Lower lobe of right lung (tissue), 2 donors: ENCODE results near the gene OXCT1. TPM values are rescaled to one million over a fixed set of nuclear protein-coding genes. Genes with fewer than 3 reads are reported as not detected.

Experiments
- ATAC-seq, 2 donors: fragments of 200-7000 bp; cut with Tn5 transposase; one replicate each; pipeline ENCODE4 v1.9.1; 2020 to 2022; ENCODE audit warnings: mild to moderate bottlenecking in 2 of 2, moderate library complexity in 2 of 2
- DNase-seq: peaks from one replicate; pipeline ENCODE4 v3.0.0-alpha.2; 2020
- H3K27ac ChIP-seq: fragments of 200-600 bp; one replicate; pipeline ENCODE4 v1.8.0; 2022
- H3K27me3 ChIP-seq: fragments of 200-600 bp; one replicate; pipeline ENCODE4 v1.8.0; 2022; ENCODE audit warnings: low read depth
- H3K36me3 ChIP-seq: fragments of 200-600 bp; one replicate; pipeline ENCODE4 v1.8.0; 2022; ENCODE audit warnings: mild to moderate bottlenecking
- H3K4me1 ChIP-seq: fragments of 200-600 bp; one replicate; pipeline ENCODE4 v1.8.0; 2022
- H3K4me3 ChIP-seq: fragments of 200-600 bp; one replicate; pipeline ENCODE4 v1.8.0; 2022; ENCODE audit warnings: mild to moderate bottlenecking
- H3K9me3 ChIP-seq: fragments of 200-600 bp; one replicate; pipeline ENCODE4 v1.8.0; 2022
- intact Hi-C: fragments of 100-400 bp; cut with DNase I; formaldehyde crosslinking; loops from one replicate; pipeline ENCODE4 v1.11.0; 2022
- total RNA-seq: library from RNA; stranded (reverse); fragmentation: NEBNext Ultra II Directional; extraction: Animal tissue kit (Norgen Biotek cat#: 25700); gene quantifications from one replicate; pipeline ENCODE4 v1.2.1, GENCODE V29; 2021
- TF ChIP-seq, protein P1 (sequence below): fragments of 200-600 bp; IDR thresholded peaks from one replicate; pipeline ENCODE4 v1.8.0; 2022; ENCODE audit warnings: antibody characterized with exemption, mild to moderate bottlenecking
- donor health status: DM: no; HTN: yes; CAD: no; lungs with severe emphysema.

OXCT1 gene
- total RNA-seq, 1 donor from 2014 or later = 10.2 TPM

DNA sequence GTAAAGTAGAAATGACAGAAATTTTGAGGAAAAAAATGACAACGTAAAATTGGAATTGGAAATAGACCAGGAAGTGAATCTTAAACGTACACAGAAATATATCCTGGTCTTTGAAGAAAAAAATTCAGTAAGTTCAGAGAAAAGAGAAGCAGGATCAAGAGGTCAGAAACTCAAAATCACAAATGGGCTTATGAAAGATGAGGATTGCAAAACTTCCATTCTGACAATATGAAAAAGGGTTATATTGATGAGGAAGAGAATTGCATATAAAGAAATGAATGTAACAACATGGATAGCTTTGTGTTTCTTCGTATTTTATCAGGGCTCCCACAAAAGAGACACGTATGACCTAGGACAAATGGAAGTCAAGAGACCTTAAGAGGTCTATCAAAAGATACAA, 58.1 kb downstream of the OXCT1 start:
- TF ChIP-seq, protein P1, sequence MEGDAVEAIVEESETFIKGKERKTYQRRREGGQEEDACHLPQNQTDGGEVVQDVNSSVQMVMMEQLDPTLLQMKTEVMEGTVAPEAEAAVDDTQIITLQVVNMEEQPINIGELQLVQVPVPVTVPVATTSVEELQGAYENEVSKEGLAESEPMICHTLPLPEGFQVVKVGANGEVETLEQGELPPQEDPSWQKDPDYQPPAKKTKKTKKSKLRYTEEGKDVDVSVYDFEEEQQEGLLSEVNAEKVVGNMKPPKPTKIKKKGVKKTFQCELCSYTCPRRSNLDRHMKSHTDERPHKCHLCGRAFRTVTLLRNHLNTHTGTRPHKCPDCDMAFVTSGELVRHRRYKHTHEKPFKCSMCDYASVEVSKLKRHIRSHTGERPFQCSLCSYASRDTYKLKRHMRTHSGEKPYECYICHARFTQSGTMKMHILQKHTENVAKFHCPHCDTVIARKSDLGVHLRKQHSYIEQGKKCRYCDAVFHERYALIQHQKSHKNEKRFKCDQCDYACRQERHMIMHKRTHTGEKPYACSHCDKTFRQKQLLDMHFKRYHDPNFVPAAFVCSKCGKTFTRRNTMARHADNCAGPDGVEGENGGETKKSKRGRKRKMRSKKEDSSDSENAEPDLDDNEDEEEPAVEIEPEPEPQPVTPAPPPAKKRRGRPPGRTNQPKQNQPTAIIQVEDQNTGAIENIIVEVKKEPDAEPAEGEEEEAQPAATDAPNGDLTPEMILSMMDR = no peak
- no peaks in the 10 kb centered on the region for H3K4me1 ChIP-seq
- H3K27ac ChIP-seq = no peak overlapping the region
- intact Hi-C loops = no loop called here
- ATAC-seq (no peak), DNase-seq (no peak)
- H3K9me3 ChIP-seq = no peaks in the 10 kb centered on the region
- H3K27me3 ChIP-seq = no peaks in the 10 kb centered on the region
- H3K36me3 ChIP-seq = no peaks in the 10 kb centered on the region
- H3K4me3 ChIP-seq = no peak overlapping the region

DNA sequence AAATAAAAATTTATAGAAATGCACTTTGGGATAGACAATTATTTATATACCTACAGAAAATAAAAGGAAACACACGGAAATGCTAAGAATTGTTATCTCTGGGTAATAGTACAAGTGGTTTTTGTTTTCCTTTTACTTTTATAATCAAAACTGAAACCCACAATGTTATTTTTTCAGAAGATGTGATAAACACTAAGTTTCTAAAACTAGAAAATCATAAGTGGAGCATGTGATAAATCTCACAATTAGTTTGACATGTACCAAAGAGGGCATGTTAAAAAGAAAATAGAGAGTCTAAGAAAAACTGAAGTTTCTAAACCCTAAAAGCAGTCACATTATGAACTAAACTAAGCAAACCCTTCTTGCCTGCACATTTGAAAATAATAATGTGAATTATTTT, 61.1 kb downstream of the OXCT1 start:
- H3K27me3 ChIP-seq = no peaks in the 10 kb centered on the region
- no peak overlapping the region for H3K27ac ChIP-seq
- intact Hi-C loops = no loop called here
- TF ChIP-seq, protein P1 = no peak
- no peak for ATAC-seq
- no peaks in the 10 kb centered on the region for H3K4me1 ChIP-seq
- no peaks in the 10 kb centered on the region for H3K36me3 ChIP-seq
- no peak overlapping the region for H3K4me3 ChIP-seq
- no peak for DNase-seq
- no peaks in the 10 kb centered on the region for H3K9me3 ChIP-seq

DNA sequence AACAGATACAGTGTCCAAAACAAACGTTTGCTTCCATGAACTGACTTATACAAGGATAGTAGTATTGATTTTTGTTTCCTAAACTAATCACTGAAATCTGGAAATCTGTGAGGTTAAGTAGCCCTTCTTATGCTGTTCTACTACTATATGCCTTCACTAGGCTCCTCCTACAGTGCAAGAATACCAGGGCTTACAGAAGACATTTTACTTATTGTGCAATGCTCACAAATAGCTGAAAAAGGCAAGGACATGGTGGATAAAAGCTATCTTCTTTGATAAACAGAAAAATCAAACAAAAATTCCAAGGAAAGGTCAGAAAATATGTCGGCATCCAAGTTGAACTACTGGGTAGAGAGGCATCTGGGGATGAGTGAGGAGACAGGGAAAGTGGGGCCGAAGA, 61.9 kb downstream of the OXCT1 start:
- Histone ChIP-seq H3K27ac (no peak overlapping the region), H3K9me3 (no peaks in the 10 kb centered on the region), H3K4me3 (no peak overlapping the region), H3K4me1 (no peaks in the 10 kb centered on the region), H3K27me3 (no peaks in the 10 kb centered on the region), H3K36me3 (no peaks in the 10 kb centered on the region)
- intact Hi-C loops = no loop called here
- DNase-seq (no peak), ATAC-seq (no peak)
- TF ChIP-seq, protein P1 = no peak

DNA sequence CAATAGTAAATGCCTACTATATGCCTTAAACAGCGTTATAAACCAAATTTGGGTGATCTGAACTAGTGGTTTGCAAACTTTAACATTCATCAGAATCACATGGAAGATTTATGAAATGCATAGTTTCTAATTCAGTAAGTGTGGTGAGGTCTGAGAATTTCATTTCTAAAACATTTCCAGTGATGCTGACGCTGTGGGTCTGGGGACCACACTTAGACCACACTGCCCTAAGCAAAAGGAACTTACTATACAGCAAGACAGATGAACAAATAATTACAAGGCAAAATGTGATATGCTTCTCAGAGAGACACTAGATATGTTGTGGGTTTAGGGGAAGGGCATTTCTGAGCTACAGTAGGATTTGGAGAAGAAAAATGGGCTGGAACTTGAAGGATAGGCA, 72.6 kb downstream of the OXCT1 start:
- no peak overlapping the region for H3K4me3 ChIP-seq
- DNase-seq (no peak), ATAC-seq (no peak)
- intact Hi-C loops = no loop called here
- no peaks in the 10 kb centered on the region for H3K4me1 ChIP-seq
- H3K27me3 ChIP-seq = no peaks in the 10 kb centered on the region
- TF ChIP-seq, protein P1 = no peak
- peaks cover 10% of the 10 kb centered on the region for H3K36me3 ChIP-seq
- H3K9me3 ChIP-seq = no peaks in the 10 kb centered on the region
- H3K27ac ChIP-seq = no peak overlapping the region

DNA sequence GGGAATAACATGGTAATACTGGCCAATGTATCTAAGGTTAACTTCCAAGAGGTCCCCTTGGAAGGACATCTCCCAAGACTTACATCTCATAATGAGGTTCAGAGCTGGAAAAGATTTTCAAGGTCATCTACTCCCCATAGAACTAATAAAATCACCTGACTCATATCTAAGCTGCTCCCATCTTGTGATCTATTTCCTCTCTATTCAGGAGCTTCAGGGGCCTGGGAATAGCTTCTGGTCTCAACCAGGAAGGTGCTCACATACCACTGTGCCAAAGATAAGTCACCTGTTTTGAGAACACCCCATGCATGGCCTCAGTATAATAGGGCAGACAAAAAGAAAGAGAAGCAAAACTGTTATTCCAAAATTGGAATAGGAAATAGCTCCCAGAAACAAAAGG, 74.2 kb downstream of the OXCT1 start:
- Histone ChIP-seq H3K27me3 (no peaks in the 10 kb centered on the region), H3K27ac (no peak overlapping the region), H3K9me3 (no peaks in the 10 kb centered on the region), H3K4me1 (no peaks in the 10 kb centered on the region), H3K36me3 (peaks cover 10% of the 10 kb centered on the region), H3K4me3 (no peak overlapping the region)
- intact Hi-C loops = no loop called here
- ATAC-seq = no peak
- DNase-seq = no peak
- TF ChIP-seq, protein P1 = no peak

DNA sequence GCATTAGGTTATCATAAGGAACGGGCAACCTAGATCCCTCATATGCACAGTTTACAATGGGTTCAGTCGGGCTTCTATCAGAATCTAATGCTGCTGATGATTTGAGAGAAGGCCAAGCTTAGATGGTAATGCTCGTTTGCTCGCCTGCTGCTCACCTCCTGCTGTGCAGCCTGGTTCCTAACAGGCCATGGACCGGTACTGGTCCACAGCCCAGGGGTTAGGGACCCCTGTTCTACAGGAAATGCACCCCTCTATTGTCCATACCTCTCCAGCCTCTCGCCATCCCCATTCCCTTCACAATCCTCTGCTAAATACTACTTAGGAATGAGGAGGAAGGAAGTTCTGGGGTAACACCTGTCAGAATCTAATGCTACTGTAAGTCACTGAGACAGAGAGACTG, 75.1 kb downstream of the OXCT1 start:
- no peak for ATAC-seq
- Histone ChIP-seq H3K4me1 (no peaks in the 10 kb centered on the region), H3K27me3 (no peaks in the 10 kb centered on the region), H3K27ac (no peak overlapping the region), H3K4me3 (no peak overlapping the region), H3K9me3 (no peaks in the 10 kb centered on the region), H3K36me3 (peaks cover 6% of the 10 kb centered on the region)
- DNase-seq = no peak
- TF ChIP-seq, protein P1 = no peak
- intact Hi-C loops = no loop called here
